ENCODE measurements around the gene CCDC14. TPM values are rescaled to one million over a fixed set of nuclear protein-coding genes. Genes with fewer than 3 reads are reported as not detected.

Gene CCDC14
- total and polyA plus RNA-seq, 7 experiments from 2014 or later = 5.3 to 48.1 (median 32.0) TPM

DNA sequence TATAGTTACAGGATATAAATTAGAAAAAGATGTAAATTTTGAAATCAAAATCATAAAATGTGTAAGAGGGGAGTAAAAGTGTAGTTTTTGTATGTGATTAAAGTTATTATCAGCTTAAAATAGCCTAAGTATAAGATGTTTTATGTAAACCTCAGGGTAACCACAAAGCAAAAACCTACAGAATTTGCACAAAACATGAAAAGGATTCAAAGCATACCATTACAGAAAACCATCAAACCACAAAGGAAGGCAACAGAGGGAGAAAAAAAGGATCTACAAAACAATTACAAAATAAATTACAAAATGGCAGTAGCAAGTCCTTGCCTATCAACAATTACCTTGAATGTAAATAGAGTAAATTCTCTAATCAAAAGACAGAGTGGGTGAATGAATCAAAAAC is 40.2 kb downstream of the CCDC14 start:
- Histone ChIP-seq H3K27ac (ENCODE audit: low read depth, low read length) (no peak overlapping the region), H3K9me3 (ENCODE audit: control insufficient read depth in 2 of 3, low read length in 3 of 3) (peaks cover 4 to 9% (median 8%) of the 10 kb centered on the region in 3 experiments), H3K4me1 (ENCODE audit: control insufficient read depth in 2 of 2, insufficient read depth in 2 of 2, low read length in 2 of 2) (no peaks in the 10 kb centered on the region), H3K36me3 (ENCODE audit: control insufficient read depth in 2 of 3, insufficient read depth in 3 of 3, low read length in 3 of 3) (peaks cover 0 to 20% (median 0%) of the 10 kb centered on the region in 3 experiments), H3K27me3 (ENCODE audit: control insufficient read depth in 2 of 2, insufficient read depth in 2 of 2, low read length in 2 of 2) (no peaks in the 10 kb centered on the region), H3K4me3 (ENCODE audit: low read length) (no peak overlapping the region)
- Mint-ChIP-seq H3K9me3 (peaks cover 16 to 54% (median 34%) of the 10 kb centered on the region in 11 donors), H3K36me3 (peaks cover 34 to 75% (median 67%) of the 10 kb centered on the region in 5 donors), H3K4me1 (peaks cover 0 to 5% (median 0%) of the 10 kb centered on the region in 7 donors), H3K4me3 (no peak overlapping the region), H3K27ac (no peak overlapping the region), H3K27me3 (no peaks in the 10 kb centered on the region)
- intact Hi-C loops (cut with micrococcal nuclease) = no loop called here
- POLR2A ChIA-PET = no interaction called here
- ATAC-seq = no peak
- CTCF ChIA-PET = no interaction called here
- DNase-seq = no peak

- Histone ChIP-seq H3K27me3 (ENCODE audit: control insufficient read depth in 2 of 2, insufficient read depth in 2 of 2, low read length in 2 of 2) (no peaks in the 10 kb centered on the region), H3K4me3 (ENCODE audit: low read length) (no peak overlapping the region), H3K36me3 (ENCODE audit: control insufficient read depth in 2 of 3, insufficient read depth in 3 of 3, low read length in 3 of 3) (peaks cover 0 to 20% (median 0%) of the 10 kb centered on the region in 3 experiments), H3K4me1 (ENCODE audit: control insufficient read depth in 2 of 2, insufficient read depth in 2 of 2, low read length in 2 of 2) (no peaks in the 10 kb centered on the region), H3K27ac (ENCODE audit: low read depth, low read length) (no peak overlapping the region), H3K9me3 (ENCODE audit: control insufficient read depth in 2 of 3, low read length in 3 of 3) (peaks cover 4 to 9% (median 8%) of the 10 kb centered on the region in 3 experiments)
- H3K4me3 Mint-ChIP-seq = no peak overlapping the region
- intact Hi-C loops (cut with micrococcal nuclease) = no loop called here
- peaks cover 16 to 54% (median 34%) of the 10 kb centered on the region in 11 donors for H3K9me3 Mint-ChIP-seq
- H3K27me3 Mint-ChIP-seq = no peaks in the 10 kb centered on the region
- ChIA-PET POLR2A (no interaction called here), CTCF (no interaction called here)
- peaks cover 0 to 5% (median 0%) of the 10 kb centered on the region in 7 donors for H3K4me1 Mint-ChIP-seq
- no peak overlapping the region for H3K27ac Mint-ChIP-seq
- DNase-seq (no peak), ATAC-seq (no peak)
- peaks cover 35 to 72% (median 68%) of the 10 kb centered on the region in 5 donors for H3K36me3 Mint-ChIP-seq
These were observed 40.6 kb downstream of the CCDC14 start for GRCh38 chr3:123920383-123920782.

DNA sequence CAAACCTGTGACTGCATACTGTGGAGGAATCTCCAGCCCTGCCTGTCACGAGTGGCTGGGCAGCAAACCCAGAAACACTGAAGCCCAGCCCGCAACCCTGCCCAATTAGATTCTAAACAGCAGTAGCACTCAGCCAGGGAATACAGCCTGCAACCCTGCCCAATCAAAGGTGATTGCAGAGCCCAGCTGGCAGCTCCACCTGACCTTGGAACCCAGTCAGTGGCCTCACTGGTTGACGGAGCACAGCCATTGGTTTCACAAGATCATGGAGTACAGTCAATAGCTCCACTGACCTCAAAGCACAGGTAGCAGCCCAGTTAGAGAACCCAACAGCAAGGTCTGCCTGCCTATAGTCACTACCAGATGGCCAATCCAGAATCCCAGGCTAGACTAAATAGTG is 41.7 kb downstream of the CCDC14 start:
- Histone ChIP-seq H3K4me3 (ENCODE audit: low read length) (no peak overlapping the region), H3K36me3 (ENCODE audit: control insufficient read depth in 2 of 3, insufficient read depth in 3 of 3, low read length in 3 of 3) (peaks cover 0 to 17% (median 0%) of the 10 kb centered on the region in 3 experiments), H3K9me3 (ENCODE audit: control insufficient read depth in 2 of 3, low read length in 3 of 3) (peaks cover 4 to 9% (median 8%) of the 10 kb centered on the region in 3 experiments), H3K27ac (ENCODE audit: low read depth, low read length) (no peak overlapping the region), H3K27me3 (ENCODE audit: control insufficient read depth in 2 of 2, insufficient read depth in 2 of 2, low read length in 2 of 2) (no peaks in the 10 kb centered on the region), H3K4me1 (ENCODE audit: control insufficient read depth in 2 of 2, insufficient read depth in 2 of 2, low read length in 2 of 2) (no peaks in the 10 kb centered on the region)
- CTCF ChIA-PET = no interaction called here
- H3K27ac Mint-ChIP-seq = no peak overlapping the region
- H3K27me3 Mint-ChIP-seq = no peaks in the 10 kb centered on the region
- peaks cover 35 to 70% (median 64%) of the 10 kb centered on the region in 5 donors for H3K36me3 Mint-ChIP-seq
- H3K9me3 Mint-ChIP-seq = peaks cover 16 to 50% (median 34%) of the 10 kb centered on the region in 11 donors
- DNase-seq (no peak), ATAC-seq (no peak)
- peaks cover 0 to 5% (median 0%) of the 10 kb centered on the region in 7 donors for H3K4me1 Mint-ChIP-seq
- intact Hi-C loops (cut with micrococcal nuclease) = no loop called here
- no peak overlapping the region for H3K4me3 Mint-ChIP-seq
- POLR2A ChIA-PET = no interaction called here

DNA sequence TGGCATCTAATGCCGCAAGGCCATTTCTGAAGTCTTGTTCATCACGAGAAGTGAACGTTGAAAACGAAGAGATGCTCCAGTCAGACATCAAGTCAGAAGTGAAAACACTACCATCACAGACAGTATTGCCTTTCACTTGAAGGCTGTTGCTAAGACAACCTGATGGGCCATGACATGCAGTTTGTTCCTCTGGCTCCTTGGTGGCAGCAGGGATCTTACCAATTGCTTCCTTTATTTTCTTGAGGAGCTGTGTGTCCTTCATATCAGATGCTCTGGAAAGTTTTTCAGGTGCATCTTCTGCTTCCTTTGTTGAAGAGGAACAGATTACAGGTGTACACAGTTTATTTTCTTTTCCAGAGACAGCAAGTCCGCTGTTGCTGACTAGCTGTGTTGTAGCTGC is 46.2 kb downstream of the CCDC14 start:
- intact Hi-C loops (cut with micrococcal nuclease) = no loop called here
- no peaks in the 10 kb centered on the region for H3K4me1 Mint-ChIP-seq
- Histone ChIP-seq H3K27me3 (ENCODE audit: control insufficient read depth in 2 of 2, insufficient read depth in 2 of 2, low read length in 2 of 2) (no peaks in the 10 kb centered on the region), H3K36me3 (ENCODE audit: control insufficient read depth in 2 of 3, insufficient read depth in 3 of 3, low read length in 3 of 3) (peaks cover 0 to 6% (median 0%) of the 10 kb centered on the region in 3 experiments), H3K27ac (ENCODE audit: low read depth, low read length) (no peak overlapping the region), H3K9me3 (ENCODE audit: control insufficient read depth in 2 of 3, low read length in 3 of 3) (no peaks in the 10 kb centered on the region), H3K4me1 (ENCODE audit: control insufficient read depth in 2 of 2, insufficient read depth in 2 of 2, low read length in 2 of 2) (no peaks in the 10 kb centered on the region), H3K4me3 (ENCODE audit: low read length) (no peak overlapping the region)
- POLR2A ChIA-PET = no interaction called here
- H3K4me3 Mint-ChIP-seq = no peak overlapping the region
- H3K9me3 Mint-ChIP-seq = peaks cover 0 to 7% (median 3%) of the 10 kb centered on the region in 11 donors
- no peaks in the 10 kb centered on the region for H3K27me3 Mint-ChIP-seq
- CTCF ChIA-PET = no interaction called here
- H3K36me3 Mint-ChIP-seq = peaks cover 3 to 31% (median 19%) of the 10 kb centered on the region in 5 donors
- H3K27ac Mint-ChIP-seq = no peak overlapping the region
- DNase-seq (no peak), ATAC-seq (no peak)

- Histone ChIP-seq H3K4me3 (ENCODE audit: low read length) (no peak overlapping the region), H3K27me3 (ENCODE audit: control insufficient read depth in 2 of 2, insufficient read depth in 2 of 2, low read length in 2 of 2) (no peaks in the 10 kb centered on the region), H3K9me3 (ENCODE audit: control insufficient read depth in 2 of 3, low read length in 3 of 3) (no peaks in the 10 kb centered on the region), H3K4me1 (ENCODE audit: control insufficient read depth in 2 of 2, insufficient read depth in 2 of 2, low read length in 2 of 2) (no peaks in the 10 kb centered on the region), H3K27ac (ENCODE audit: low read depth, low read length) (no peak overlapping the region), H3K36me3 (ENCODE audit: control insufficient read depth in 2 of 3, insufficient read depth in 3 of 3, low read length in 3 of 3) (no peaks in the 10 kb centered on the region)
- DNase-seq = no peak
- Mint-ChIP-seq H3K27me3 (peaks cover 0 to 5% (median 5%) of the 10 kb centered on the region in 5 donors), H3K9me3 (peaks cover 0 to 5% (median 0%) of the 10 kb centered on the region in 11 donors), H3K4me3 (no peak overlapping the region), H3K4me1 (no peaks in the 10 kb centered on the region), H3K27ac (no peak overlapping the region), H3K36me3 (peaks cover 0 to 8% (median 0%) of the 10 kb centered on the region in 5 donors)
- no peak for ATAC-seq
- ChIA-PET POLR2A (no interaction called here), CTCF (no interaction called here)
- intact Hi-C loops (cut with micrococcal nuclease) = no loop called here
These were observed 51.2 kb downstream of the CCDC14 start for GRCh38 chr3:123909785-123910184.

DNA sequence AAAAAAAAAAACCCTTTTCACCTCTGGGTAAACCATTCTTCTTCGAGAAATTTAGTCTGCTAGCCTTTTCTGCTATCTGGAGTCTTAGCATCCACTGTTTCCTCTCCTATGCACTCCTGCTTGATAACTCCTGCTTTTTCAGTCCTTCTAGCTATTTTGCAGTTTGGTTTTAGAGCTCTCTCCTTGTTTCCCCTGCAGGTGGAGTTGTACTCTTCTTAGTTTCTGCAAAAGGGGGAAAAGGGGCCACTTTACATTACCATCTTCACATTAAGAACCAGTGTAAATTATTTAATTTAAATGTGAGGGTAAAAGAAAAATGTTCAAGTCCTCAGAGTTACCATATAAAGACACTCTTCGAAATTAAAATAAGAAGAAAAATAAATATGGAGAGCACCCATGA is 53.3 kb downstream of the CCDC14 start:
- Histone ChIP-seq H3K27me3 (ENCODE audit: control insufficient read depth in 2 of 2, insufficient read depth in 2 of 2, low read length in 2 of 2) (no peaks in the 10 kb centered on the region), H3K4me1 (ENCODE audit: control insufficient read depth in 2 of 2, insufficient read depth in 2 of 2, low read length in 2 of 2) (no peaks in the 10 kb centered on the region), H3K9me3 (ENCODE audit: control insufficient read depth in 2 of 3, low read length in 3 of 3) (no peaks in the 10 kb centered on the region), H3K36me3 (ENCODE audit: control insufficient read depth in 2 of 3, insufficient read depth in 3 of 3, low read length in 3 of 3) (no peaks in the 10 kb centered on the region), H3K27ac (ENCODE audit: low read depth, low read length) (no peak overlapping the region), H3K4me3 (ENCODE audit: low read length) (no peak overlapping the region)
- peaks cover 0 to 4% (median 0%) of the 10 kb centered on the region in 11 donors for H3K9me3 Mint-ChIP-seq
- ATAC-seq = no peak
- peaks cover 0 to 5% (median 5%) of the 10 kb centered on the region in 5 donors for H3K27me3 Mint-ChIP-seq
- no peak for DNase-seq
- POLR2A ChIA-PET = no interaction called here
- no peaks in the 10 kb centered on the region for H3K4me1 Mint-ChIP-seq
- H3K27ac Mint-ChIP-seq = no peak overlapping the region
- peaks cover 0 to 4% (median 0%) of the 10 kb centered on the region in 5 donors for H3K36me3 Mint-ChIP-seq
- H3K4me3 Mint-ChIP-seq = no peak overlapping the region
- intact Hi-C loops (cut with micrococcal nuclease) = no loop called here
- CTCF ChIA-PET = interaction anchor here (0.6 kb wide), 1 partner anchor 21 kb away, joined by 3 read pairs; no protein-coding TSS in a partner anchor

- H3K27me3 ChIP-seq (ENCODE audit: control insufficient read depth in 2 of 2, insufficient read depth in 2 of 2, low read length in 2 of 2) = no peaks in the 10 kb centered on the region
- no peaks in the 10 kb centered on the region for H3K4me1 ChIP-seq (ENCODE audit: control insufficient read depth in 2 of 2, insufficient read depth in 2 of 2, low read length in 2 of 2)
- DNase-seq (no peak), ATAC-seq (no peak)
- H3K9me3 Mint-ChIP-seq = peaks cover 0 to 4% (median 0%) of the 10 kb centered on the region in 11 donors
- no peaks in the 10 kb centered on the region for H3K4me1 Mint-ChIP-seq
- CTCF ChIA-PET = interaction anchor here (0.6 kb wide), 1 partner anchor 360 kb away, joined by 3 read pairs; no protein-coding TSS in a partner anchor
- H3K27me3 Mint-ChIP-seq = peaks cover 0 to 22% (median 12%) of the 10 kb centered on the region in 5 donors
- H3K4me3 Mint-ChIP-seq = no peak overlapping the region
- POLR2A ChIA-PET = no interaction called here
- intact Hi-C loops (cut with micrococcal nuclease) = no loop called here
- H3K4me3 ChIP-seq (ENCODE audit: low read length) = no peak overlapping the region
- H3K9me3 ChIP-seq (ENCODE audit: control insufficient read depth in 2 of 3, low read length in 3 of 3) = no peaks in the 10 kb centered on the region
- H3K36me3 ChIP-seq (ENCODE audit: control insufficient read depth in 2 of 3, insufficient read depth in 3 of 3, low read length in 3 of 3) = no peaks in the 10 kb centered on the region
- no peaks in the 10 kb centered on the region for H3K36me3 Mint-ChIP-seq
- H3K27ac Mint-ChIP-seq = no peak overlapping the region
- H3K27ac ChIP-seq (ENCODE audit: low read depth, low read length) = no peak overlapping the region
These were observed 61.6 kb downstream of the CCDC14 start for GRCh38 chr3:123899300-123899865.

All from naive thymus-derived CD4-positive, alpha-beta T cell (primary cell).